Upper lobe of left lung (tissue), 4 donors: ENCODE measurements around the gene TEDC1.

ENCODE experiments used
- POLR2A ChIP-seq, 4 donors: fragments of 450-650 bp; IDR thresholded peaks; one replicate each; pipeline ENCODE4 v1.5.1; 2016 to 2017; ENCODE audit warnings: antibody characterized with exemption in 4 of 4, mild to moderate bottlenecking in 2 of 4
- POLR2AphosphoS5 ChIP-seq, 2 donors: sonication (generic); formaldehyde crosslinking; IDR thresholded peaks; one replicate each; pipeline ENCODE4 v1.5.1; 2017; ENCODE audit warnings: antibody characterized with exemption in 2 of 2

DNA sequence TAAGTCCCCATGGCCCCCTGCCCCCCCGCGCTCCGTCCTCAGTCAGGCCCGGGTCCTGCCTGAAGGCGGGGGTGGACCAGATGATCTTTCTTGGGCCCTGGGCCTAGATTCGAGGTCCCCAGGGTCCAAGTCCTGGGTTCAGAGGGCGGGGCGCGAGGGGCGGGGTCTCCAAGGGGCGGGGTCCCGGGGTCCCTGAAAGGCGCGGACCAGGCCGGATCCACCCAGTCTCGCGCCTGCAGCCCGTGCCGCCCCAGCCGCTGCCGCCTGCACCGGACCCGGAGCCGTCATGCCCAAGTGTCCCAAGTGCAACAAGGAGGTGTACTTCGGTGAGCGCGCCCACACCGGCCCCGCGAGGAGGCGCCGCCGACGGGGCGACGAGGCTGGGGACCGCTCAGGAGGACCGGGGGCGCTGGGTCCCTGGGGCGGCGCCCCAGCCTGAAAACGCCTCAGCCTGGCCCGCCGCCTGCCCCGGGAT lies 4.0 kb upstream of the TEDC1 start:
- TF ChIP-seq POLR2AphosphoS5 (IDR thresholded peaks at IDR 0.05) (no peak), POLR2A (IDR thresholded peaks at IDR 0.05) (peak in 1 of 4 donors; percentile 28)
